GM19395 (cell line): ENCODE measurements around the gene EXD3.
"Not testable (repeated sequence)": the region's sequence is repeated elsewhere in the genome, so short reads cannot be mapped to it uniquely, and the experiment has no call there.

Experiments used
- ATAC-seq: cut with Tn5 transposase; IDR thresholded peaks from one replicate; pipeline ENCODE4 v1.9.1; 2021; ENCODE audit warnings: mild to moderate bottlenecking, moderate library complexity; ENCODE audit not compliant: unreplicated experiment

EXD3 gene

GRCh38 chr9:137383081-137383783 lies 39.7 kb downstream of the EXD3 start:
- no peak for ATAC-seq

- no peak for ATAC-seq
Observed at GRCh38 chr9:137382444-137383080, 40.4 kb downstream of the EXD3 start.

- ATAC-seq, result no peak
Observed at GRCh38 chr9:137381501-137382443, 41.2 kb downstream of the EXD3 start.

GRCh38 chr9:137380606-137381005 lies 42.4 kb downstream of the EXD3 start:
- no peak for ATAC-seq

GRCh38 chr9:137380171-137380570 lies 42.8 kb downstream of the EXD3 start:
- ATAC-seq, result no peak

- no peak for ATAC-seq
Observed at GRCh38 chr9:137379761-137380161, 43.2 kb downstream of the EXD3 start.

- ATAC-seq, result not testable (repeated sequence)
Observed at GRCh38 chr9:137378688-137379410, 44.1 kb downstream of the EXD3 start.

- ATAC-seq, result no peak
Observed at GRCh38 chr9:137376386-137376785, 46.6 kb downstream of the EXD3 start.

GRCh38 chr9:137375321-137376058 lies 47.5 kb downstream of the EXD3 start:
- ATAC-seq, result no peak

GRCh38 chr9:137374131-137374845 lies 48.7 kb downstream of the EXD3 start:
- ATAC-seq, result no peak

- ATAC-seq, result no peak
Observed at GRCh38 chr9:137373611-137373980, 49.4 kb downstream of the EXD3 start.

- ATAC-seq, result no peak
Observed at GRCh38 chr9:137372693-137373610, 50.0 kb downstream of the EXD3 start.

GRCh38 chr9:137371946-137372651 lies 50.9 kb downstream of the EXD3 start:
- no peak for ATAC-seq

GRCh38 chr9:137371521-137371941 lies 51.4 kb downstream of the EXD3 start:
- ATAC-seq, result no peak

GRCh38 chr9:137370865-137371520 lies 52.0 kb downstream of the EXD3 start:
- ATAC-seq, result no peak

- ATAC-seq, result no peak
Observed at GRCh38 chr9:137369911-137370764, 52.8 kb downstream of the EXD3 start.
